ENCODE measurements around the gene LZIC.

LZIC gene

GRCh38 chr1:9900142-9901043, 42.8 kb downstream of the LZIC start:
- H3K4me3 ChIP-seq (ENCODE audit: low read depth, low read length): no peak overlapping the region
- TF ChIP-seq CTCF (IDR thresholded peaks at IDR 0.05; ENCODE audit: low read depth, low read length, missing control alignments): no peak
- peak; percentile 25 for DNase-seq (ENCODE audit: low read depth)

GRCh38 chr1:9894115-9894514, 49.1 kb downstream of the LZIC start:
- no peak overlapping the region for H3K4me3 ChIP-seq (ENCODE audit: low read depth, low read length)
- TF ChIP-seq CTCF (IDR thresholded peaks at IDR 0.05; ENCODE audit: low read depth, low read length, missing control alignments): no peak
- no peak for DNase-seq (ENCODE audit: low read depth)

GRCh38 chr1:9892563-9893528, 50.3 kb downstream of the LZIC start:
- no peak for DNase-seq (ENCODE audit: low read depth)
- H3K4me3 ChIP-seq (ENCODE audit: low read depth, low read length): no peak overlapping the region
- no peak for TF ChIP-seq CTCF (IDR thresholded peaks at IDR 0.05; ENCODE audit: low read depth, low read length, missing control alignments)

GRCh38 chr1:9891207-9891606, 52.0 kb downstream of the LZIC start:
- TF ChIP-seq CTCF (IDR thresholded peaks at IDR 0.05; ENCODE audit: low read depth, low read length, missing control alignments): no peak
- no peak overlapping the region for H3K4me3 ChIP-seq (ENCODE audit: low read depth, low read length)
- no peak for DNase-seq (ENCODE audit: low read depth)

- no peak for DNase-seq (ENCODE audit: low read depth)
- TF ChIP-seq CTCF (IDR thresholded peaks at IDR 0.05; ENCODE audit: low read depth, low read length, missing control alignments): no peak
- H3K4me3 ChIP-seq (ENCODE audit: low read depth, low read length): no peak overlapping the region
These were observed 52.9 kb downstream of the LZIC start for GRCh38 chr1:9890224-9890731.

- TF ChIP-seq CTCF (IDR thresholded peaks at IDR 0.05; ENCODE audit: low read depth, low read length, missing control alignments): no peak
- no peak overlapping the region for H3K4me3 ChIP-seq (ENCODE audit: low read depth, low read length)
- DNase-seq (ENCODE audit: low read depth): no peak
These were observed 53.8 kb downstream of the LZIC start for GRCh38 chr1:9889411-9889810.
